Mesendoderm (in vitro differentiated cells): ENCODE measurements around the gene SAMD4A.

Source experiments
- DNase-seq: peaks from one replicate; pipeline ENCODE4 v3.0.0; 2013
- H2AK5ac ChIP-seq: 2 replicates; pipeline ENCODE4 v1.6.1; 2013; ENCODE audit warnings: low read length, inconsistent platforms
- H2BK120ac ChIP-seq: 2 replicates; pipeline ENCODE4 v1.6.1; 2013; ENCODE audit warnings: low read depth, mild to moderate bottlenecking, low read length, moderate library complexity, mixed read lengths
- H2BK15ac ChIP-seq: replicated peaks from 2 replicates; pipeline ENCODE4 v1.6.1; 2013; ENCODE audit warnings: low read depth, mild to moderate bottlenecking, moderate library complexity
- H2BK5ac ChIP-seq: 2 replicates; pipeline ENCODE4 v1.6.1; 2013; ENCODE audit warnings: low read length, inconsistent platforms
- H3K18ac ChIP-seq: 2 replicates; pipeline ENCODE4 v1.6.1; 2013; ENCODE audit warnings: mild to moderate bottlenecking, low read length, mixed read lengths
- H3K23ac ChIP-seq: one replicate; pipeline ENCODE4 v1.6.1; 2013; ENCODE audit warnings: low read length
- H3K27ac ChIP-seq: 2 replicates; pipeline ENCODE4 v1.5.1; 2013; ENCODE audit warnings: low read depth, mild to moderate bottlenecking, inconsistent platforms, low read length, moderate library complexity
- H3K27me3 ChIP-seq: 2 replicates; pipeline ENCODE4 v1.6.1; 2013; ENCODE audit warnings: low read length, control low read depth, mild to moderate bottlenecking, inconsistent platforms; ENCODE audit not compliant: insufficient read depth, poor library complexity
- H3K36me3 ChIP-seq: 2 replicates; pipeline ENCODE4 v1.6.1; 2013; ENCODE audit warnings: low read length, inconsistent platforms; ENCODE audit not compliant: control insufficient read depth, insufficient read depth
- H3K4ac ChIP-seq: one replicate; pipeline ENCODE4 v1.6.1; 2013; ENCODE audit warnings: low read depth, mild to moderate bottlenecking, low read length, moderate library complexity
- H3K4me1 ChIP-seq: 2 replicates; pipeline ENCODE4 v1.6.1; 2013; ENCODE audit warnings: low read depth, low read length, inconsistent platforms; ENCODE audit not compliant: control insufficient read depth
- H3K4me2 ChIP-seq: 2 replicates; pipeline ENCODE4 v1.6.1; 2013; ENCODE audit warnings: low read length
- H3K4me3 ChIP-seq: 2 replicates; pipeline ENCODE4 v1.5.1; 2013; ENCODE audit warnings: mild to moderate bottlenecking, low read length
- H3K56ac ChIP-seq: one replicate; pipeline ENCODE4 v1.6.1; 2013; ENCODE audit warnings: low read length
- H3K79me1 ChIP-seq: 2 replicates; pipeline ENCODE4 v1.6.1; 2013; ENCODE audit warnings: low read length, inconsistent platforms
- H3K79me2 ChIP-seq: 2 replicates; pipeline ENCODE4 v1.6.1; 2013; ENCODE audit warnings: mild to moderate bottlenecking, low read length; ENCODE audit not compliant: control insufficient read depth, insufficient read depth
- H3K9ac ChIP-seq: 2 replicates; pipeline ENCODE4 v1.6.1; 2013; ENCODE audit warnings: low read length, inconsistent platforms
- H4K5ac ChIP-seq: one replicate; pipeline ENCODE4 v1.6.1; 2013; ENCODE audit warnings: low read length
- H4K8ac ChIP-seq: one replicate; pipeline ENCODE4 v1.6.1; 2013; ENCODE audit warnings: low read depth, mild to moderate bottlenecking, control low read depth, low read length, moderate library complexity
- WGBS: extraction: QIAGEN DNeasy Blood & Tissue Kit; methylation state at CpG from one replicate; pipeline ENCODE4 v1.1.7; 2013; ENCODE audit warnings: low lambda C conversion rate, missing lambda C conversion rate; ENCODE audit not compliant: insufficient coverage; ENCODE audit errors: extremely low coverage; 5-methylcytosine and 5-hydroxymethylcytosine counted together

Gene SAMD4A

GRCh38 chr14:54698501-54698900 is 131.6 kb downstream of the SAMD4A start:
- Histone ChIP-seq H3K4me3 (no peak overlapping the region), H3K79me1 (peaks cover 3% of the 10 kb centered on the region), H3K4ac (no peak overlapping the region), H2BK15ac (no peak overlapping the region), H2BK5ac (no peak overlapping the region), H3K27me3 (no peaks in the 10 kb centered on the region), H3K36me3 (no peaks in the 10 kb centered on the region), H3K9ac (no peak overlapping the region), H2BK120ac (no peak overlapping the region), H4K5ac (no peak overlapping the region), H3K4me1 (no peaks in the 10 kb centered on the region), H3K18ac (no peak overlapping the region), H3K79me2 (peaks cover 3% of the 10 kb centered on the region), H2AK5ac (no peak overlapping the region), H3K27ac (no peak overlapping the region), H3K4me2 (no peak overlapping the region), H4K8ac (no peak overlapping the region), H3K23ac (no peak overlapping the region), H3K56ac (no peak overlapping the region)
- DNase-seq, result peak; percentile 51
- WGBS, result no CpG with 5 or more reads among the region's 6 CpGs

- Histone ChIP-seq H4K8ac (no peak overlapping the region), H2AK5ac (no peak overlapping the region), H3K4me2 (no peak overlapping the region), H3K79me1 (peaks cover 3% of the 10 kb centered on the region), H3K27ac (no peak overlapping the region), H2BK120ac (no peak overlapping the region), H3K36me3 (no peaks in the 10 kb centered on the region), H2BK15ac (no peak overlapping the region), H3K18ac (no peak overlapping the region), H4K5ac (no peak overlapping the region), H3K4ac (no peak overlapping the region), H3K23ac (no peak overlapping the region), H3K56ac (no peak overlapping the region), H3K79me2 (peaks cover 1% of the 10 kb centered on the region), H2BK5ac (no peak overlapping the region), H3K9ac (no peak overlapping the region), H3K4me1 (no peaks in the 10 kb centered on the region), H3K4me3 (no peak overlapping the region), H3K27me3 (no peaks in the 10 kb centered on the region)
- peak; percentile 88 for DNase-seq
- no CpG with 5 or more reads among the region's 1 CpG for WGBS
Measured at GRCh38 chr14:54698966-54699530, 132.1 kb downstream of the SAMD4A start.

- Histone ChIP-seq H2AK5ac (no peak overlapping the region), H3K4me3 (no peak overlapping the region), H3K23ac (no peak overlapping the region), H3K36me3 (no peaks in the 10 kb centered on the region), H4K5ac (no peak overlapping the region), H2BK120ac (no peak overlapping the region), H2BK15ac (no peak overlapping the region), H3K4me1 (no peaks in the 10 kb centered on the region), H2BK5ac (no peak overlapping the region), H3K27ac (no peak overlapping the region), H4K8ac (no peak overlapping the region), H3K27me3 (no peaks in the 10 kb centered on the region), H3K79me1 (no peaks in the 10 kb centered on the region), H3K4me2 (no peak overlapping the region), H3K79me2 (peaks cover 1% of the 10 kb centered on the region), H3K4ac (no peak overlapping the region), H3K56ac (no peak overlapping the region), H3K18ac (no peak overlapping the region), H3K9ac (no peak overlapping the region)
- DNase-seq, result no peak
- no CpG with 5 or more reads among the region's 3 CpGs for WGBS
Measured at GRCh38 chr14:54699735-54700134, 132.8 kb downstream of the SAMD4A start.

GRCh38 chr14:54700717-54701116 is 133.8 kb downstream of the SAMD4A start:
- Histone ChIP-seq H3K23ac (no peak overlapping the region), H3K56ac (no peak overlapping the region), H2BK15ac (no peak overlapping the region), H3K9ac (no peak overlapping the region), H3K79me1 (no peaks in the 10 kb centered on the region), H2AK5ac (no peak overlapping the region), H3K79me2 (peaks cover 1% of the 10 kb centered on the region), H4K5ac (no peak overlapping the region), H2BK120ac (no peak overlapping the region), H3K27ac (no peak overlapping the region), H3K4me2 (no peak overlapping the region), H3K27me3 (no peaks in the 10 kb centered on the region), H3K18ac (no peak overlapping the region), H3K36me3 (no peaks in the 10 kb centered on the region), H3K4ac (no peak overlapping the region), H3K4me1 (no peaks in the 10 kb centered on the region), H2BK5ac (no peak overlapping the region), H3K4me3 (no peak overlapping the region), H4K8ac (no peak overlapping the region)
- DNase-seq, result no peak
- WGBS, result no CpG with 5 or more reads among the region's 2 CpGs

- no peak overlapping the region for H3K4me2 ChIP-seq
- H3K23ac ChIP-seq, result no peak overlapping the region
- H3K36me3 ChIP-seq, result no peaks in the 10 kb centered on the region
- H3K4ac ChIP-seq, result no peak overlapping the region
- no peak for DNase-seq
- H4K8ac ChIP-seq, result no peak overlapping the region
- H3K56ac ChIP-seq, result no peak overlapping the region
- no peak overlapping the region for H3K4me3 ChIP-seq
- no peak overlapping the region for H2BK120ac ChIP-seq
- no peaks in the 10 kb centered on the region for H3K27me3 ChIP-seq
- H2AK5ac ChIP-seq, result no peak overlapping the region
- no peaks in the 10 kb centered on the region for H3K4me1 ChIP-seq
- H2BK15ac ChIP-seq, result no peak overlapping the region
- H3K9ac ChIP-seq, result no peak overlapping the region
- H3K79me2 ChIP-seq, result peaks cover 1% of the 10 kb centered on the region
- H3K27ac ChIP-seq, result no peak overlapping the region
- H4K5ac ChIP-seq, result no peak overlapping the region
- no peaks in the 10 kb centered on the region for H3K79me1 ChIP-seq
- WGBS, result no CpG with 5 or more reads among the region's 12 CpGs
- H3K18ac ChIP-seq, result no peak overlapping the region
- H2BK5ac ChIP-seq, result no peak overlapping the region
Measured at GRCh38 chr14:54702014-54702491, 135.1 kb downstream of the SAMD4A start.

GRCh38 chr14:54702492-54702891 is 135.6 kb downstream of the SAMD4A start:
- H3K4me2 ChIP-seq, result no peak overlapping the region
- H3K4me3 ChIP-seq, result no peak overlapping the region
- no peak overlapping the region for H3K27ac ChIP-seq
- H3K9ac ChIP-seq, result no peak overlapping the region
- no peaks in the 10 kb centered on the region for H3K4me1 ChIP-seq
- peaks cover 1% of the 10 kb centered on the region for H3K79me2 ChIP-seq
- no CpG with 5 or more reads among the region's 5 CpGs for WGBS
- no peak overlapping the region for H3K18ac ChIP-seq
- no peak overlapping the region for H2BK120ac ChIP-seq
- no peak overlapping the region for H3K23ac ChIP-seq
- H4K5ac ChIP-seq, result no peak overlapping the region
- H3K36me3 ChIP-seq, result no peaks in the 10 kb centered on the region
- no peak overlapping the region for H3K4ac ChIP-seq
- no peak overlapping the region for H3K56ac ChIP-seq
- H2BK15ac ChIP-seq, result no peak overlapping the region
- no peak overlapping the region for H4K8ac ChIP-seq
- H2AK5ac ChIP-seq, result no peak overlapping the region
- H3K79me1 ChIP-seq, result no peaks in the 10 kb centered on the region
- no peaks in the 10 kb centered on the region for H3K27me3 ChIP-seq
- H2BK5ac ChIP-seq, result no peak overlapping the region
- DNase-seq, result no peak
